ENCODE data around the gene TBC1D22A.
"Not testable (repeated sequence)": the region's sequence is repeated elsewhere in the genome, so short reads cannot be mapped to it uniquely, and the experiment has no call there.

The TBC1D22A gene

DNA sequence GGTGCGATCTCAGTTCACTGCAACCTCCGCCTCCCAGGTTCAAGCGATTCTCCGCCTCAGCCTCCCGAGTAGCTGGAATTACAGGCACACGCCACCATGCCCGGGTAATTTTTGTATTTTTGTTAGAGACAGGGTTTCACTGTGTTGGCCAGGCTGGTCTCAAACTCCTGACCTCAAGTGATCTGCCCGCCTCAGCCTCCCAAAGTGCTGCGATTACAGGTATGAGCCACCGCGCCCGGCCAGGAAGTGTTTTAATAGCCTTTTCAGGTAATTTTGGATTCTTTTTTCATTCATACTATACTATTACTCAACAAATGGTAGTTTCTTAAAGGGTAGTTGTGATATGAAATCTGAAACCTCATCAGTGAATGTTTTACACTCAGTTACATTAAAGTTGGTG lies 216.2 kb downstream of the TBC1D22A start:
- not testable (repeated sequence) for DNase-seq

DNA sequence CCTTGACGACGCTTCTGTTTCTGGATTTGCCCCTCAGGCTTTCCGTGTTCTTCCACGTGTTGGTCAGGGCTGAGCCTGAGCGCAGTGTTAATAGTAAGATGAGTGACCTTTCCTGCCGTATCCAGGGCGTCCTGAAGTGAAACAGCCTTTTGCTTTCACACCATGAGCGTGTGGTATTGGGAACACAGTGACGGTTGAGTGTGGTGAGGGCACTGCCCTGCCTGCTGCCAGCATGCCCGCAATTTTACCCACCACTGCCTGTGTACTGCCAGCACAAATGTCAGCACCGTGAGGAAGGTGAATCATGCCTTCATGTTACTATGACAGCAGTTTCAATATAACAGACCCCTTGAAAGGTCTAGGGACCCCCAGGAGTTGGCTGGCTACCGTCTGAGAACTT lies 217.1 kb downstream of the TBC1D22A start:
- DNase-seq: no peak

DNA sequence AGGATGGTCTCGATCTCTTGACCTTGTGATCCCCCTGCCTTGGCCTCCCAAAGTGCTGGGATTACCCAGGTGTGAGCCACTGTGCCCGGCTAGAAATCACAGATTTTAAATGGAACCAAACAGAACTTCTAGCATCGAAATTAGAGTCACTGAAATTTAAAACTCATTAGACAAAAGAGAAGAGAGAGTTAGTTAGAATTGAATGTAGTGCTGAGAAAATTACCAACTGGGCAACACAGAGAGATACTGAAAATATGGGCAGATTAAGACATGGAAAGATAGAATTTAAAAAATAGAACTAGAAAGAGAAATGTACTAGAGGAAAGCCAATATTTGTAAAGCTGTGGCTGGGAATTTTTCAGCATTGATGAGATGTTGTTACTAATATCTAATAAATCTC lies 217.9 kb downstream of the TBC1D22A start:
- no peak for DNase-seq

DNA sequence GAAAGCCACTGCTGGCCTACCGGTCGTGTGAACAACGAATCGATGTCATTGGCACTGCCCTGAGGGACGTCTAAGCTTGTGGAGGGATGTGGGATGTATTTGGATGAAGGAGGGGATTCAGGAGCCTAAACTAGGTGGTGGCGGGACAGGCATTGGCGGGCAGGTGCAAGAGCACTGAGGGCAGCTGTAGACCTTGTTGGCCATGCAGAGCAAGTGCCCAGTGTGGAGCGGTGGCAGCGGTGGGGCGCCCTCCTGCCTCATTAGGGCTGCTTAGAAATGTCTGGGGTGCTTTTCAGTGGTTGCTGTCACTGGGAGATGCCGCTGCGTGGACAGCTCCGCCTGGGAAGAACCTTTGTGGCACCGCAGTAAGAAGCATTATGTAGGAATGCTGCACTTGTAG lies 220.2 kb downstream of the TBC1D22A start:
- no peak for DNase-seq

DNA sequence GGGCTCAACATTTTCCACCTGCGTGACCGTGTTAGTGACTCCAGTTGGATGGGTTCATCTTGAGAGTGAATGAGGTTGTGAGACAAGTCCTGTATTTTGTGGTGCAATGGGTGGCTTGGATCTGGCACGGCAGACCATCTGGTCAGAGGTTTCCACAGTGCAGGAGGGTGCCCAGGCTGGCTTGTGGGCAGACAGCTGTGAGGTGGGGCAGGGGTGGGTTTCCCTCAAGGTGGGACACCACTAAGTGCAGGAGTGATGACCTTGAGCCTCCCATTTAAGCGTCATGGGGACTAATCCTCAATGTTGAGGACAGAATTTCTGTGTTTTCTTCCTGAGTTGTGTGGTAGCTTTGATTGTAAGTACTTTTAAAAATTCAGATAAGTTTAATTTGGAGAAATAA lies 220.6 kb downstream of the TBC1D22A start:
- DNase-seq: no peak

DNA sequence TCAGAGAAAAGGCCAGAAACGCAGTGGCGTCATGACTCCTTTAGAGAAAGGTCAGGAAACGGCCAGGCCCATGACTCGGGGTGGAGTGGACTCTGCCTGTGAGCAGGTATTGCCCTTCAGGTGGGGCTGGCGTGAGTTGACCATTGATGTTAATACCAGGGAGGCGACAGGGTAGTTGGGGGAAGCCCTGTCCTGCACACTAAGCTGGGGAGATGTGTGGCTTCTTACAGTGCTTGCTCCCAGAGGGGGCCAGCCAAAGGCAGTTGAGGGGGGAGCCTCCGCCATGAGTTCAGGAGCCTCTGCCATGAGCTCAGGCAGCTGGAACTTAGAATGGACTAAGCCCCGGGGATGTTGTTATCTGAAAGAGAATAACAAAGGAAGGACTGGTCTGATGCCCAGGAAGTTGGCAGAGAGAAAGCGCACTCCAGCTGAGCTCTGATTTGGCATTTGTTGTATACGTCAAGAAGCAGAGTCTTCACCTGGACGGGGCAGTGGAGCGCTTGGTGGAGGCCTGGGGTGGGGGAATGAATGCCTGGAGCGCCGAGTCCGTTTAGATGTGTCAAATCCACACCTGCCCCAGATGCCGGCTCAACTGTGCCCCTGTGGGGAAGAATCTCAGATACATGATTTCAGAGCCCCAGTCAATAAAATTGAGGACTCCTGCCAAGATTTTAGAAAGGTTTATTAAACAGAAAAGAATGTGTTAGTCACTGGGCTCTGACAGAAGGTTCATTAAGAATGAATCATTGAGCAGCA lies 222.5 kb downstream of the TBC1D22A start:
- DNase-seq: no peak

DNA sequence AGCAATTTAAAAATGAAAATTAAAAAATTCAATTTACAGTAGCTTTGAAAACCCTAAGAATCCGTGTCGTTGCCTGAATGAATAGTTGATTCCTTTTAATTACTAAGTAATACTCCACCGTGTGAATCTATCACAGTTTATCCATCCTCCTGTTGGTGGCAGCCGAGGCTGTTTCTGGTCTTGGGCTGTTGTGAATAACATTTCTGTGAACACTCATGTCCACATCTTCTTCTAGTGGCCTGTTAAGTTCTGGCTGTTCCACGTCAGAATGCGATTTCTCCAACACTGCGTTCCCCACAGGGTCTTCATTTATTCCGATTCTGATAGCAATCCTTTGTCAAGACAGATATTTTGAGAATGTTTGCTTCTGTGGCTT lies 223.0 kb downstream of the TBC1D22A start:
- no peak for DNase-seq

DNA sequence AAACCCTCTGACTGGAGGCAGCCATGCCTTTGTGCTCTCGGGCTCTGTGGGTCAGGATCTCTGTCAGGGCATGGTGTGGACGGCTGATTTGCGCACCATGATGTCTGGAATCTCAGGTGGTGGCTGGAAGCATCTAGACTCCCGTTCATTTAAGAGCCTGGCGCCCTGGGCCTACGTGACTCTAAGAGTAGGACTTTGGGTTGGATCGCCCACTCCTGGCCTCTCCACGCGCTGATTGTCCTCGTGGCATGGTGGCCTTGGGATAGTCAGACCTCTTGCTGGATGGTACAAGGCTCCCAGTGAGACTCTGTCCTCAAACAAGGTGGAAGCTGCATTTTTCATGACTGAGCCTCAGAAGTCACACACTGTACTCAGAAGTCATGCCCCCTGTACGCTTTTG lies 224.3 kb downstream of the TBC1D22A start:
- DNase-seq: no peak

DNA sequence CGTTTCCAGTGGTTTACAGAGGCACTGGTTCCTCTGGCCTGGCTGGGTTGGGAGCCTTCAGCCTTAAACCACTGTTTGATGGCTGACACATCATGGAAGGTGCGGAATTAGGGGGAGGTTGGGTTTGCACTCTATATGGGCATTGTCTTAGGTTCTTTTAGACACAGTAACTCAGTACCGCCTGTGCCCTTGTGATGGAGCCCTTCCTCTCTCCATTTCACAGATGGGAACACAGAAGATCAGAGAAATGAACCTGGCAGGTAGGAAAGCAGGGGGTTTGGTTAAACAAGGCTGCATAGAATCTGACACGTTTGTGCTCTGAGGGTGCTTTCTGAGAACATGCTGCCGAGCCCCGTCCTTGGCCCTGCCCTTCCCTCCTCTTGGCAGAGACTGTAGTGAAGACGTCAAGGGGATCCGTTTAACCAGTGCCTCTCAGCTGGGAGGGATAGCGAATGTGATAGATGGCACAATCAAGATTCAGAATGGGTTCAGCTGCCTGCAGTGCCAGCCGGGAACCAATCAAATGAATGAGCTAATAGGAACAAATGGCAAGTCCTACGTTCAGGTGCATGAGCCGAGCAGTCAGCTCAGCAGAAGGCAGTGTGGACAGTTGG lies 228.6 kb downstream of the TBC1D22A start:
- DNase-seq: no peak

DNA sequence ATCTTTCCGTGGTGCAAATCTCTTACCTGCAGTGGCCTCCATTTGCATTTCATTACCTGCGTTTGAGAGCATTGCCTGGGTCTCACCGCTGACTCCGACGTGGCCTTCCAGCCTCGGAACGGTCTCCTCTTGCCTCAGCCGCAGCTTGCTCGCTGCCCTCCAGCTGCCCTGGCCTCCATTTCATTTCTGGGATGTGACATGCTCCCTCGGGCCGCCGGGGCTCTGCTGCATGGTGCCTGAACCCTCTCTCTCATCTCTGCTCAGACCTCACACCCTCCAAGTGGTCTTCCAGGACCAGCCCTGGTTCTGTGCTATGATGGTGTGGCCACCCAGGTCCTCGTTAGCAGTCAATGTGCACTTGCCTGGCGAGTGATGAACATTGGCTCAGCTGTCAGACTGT lies 229.2 kb downstream of the TBC1D22A start:
- DNase-seq: peak; percentile 27

DNA sequence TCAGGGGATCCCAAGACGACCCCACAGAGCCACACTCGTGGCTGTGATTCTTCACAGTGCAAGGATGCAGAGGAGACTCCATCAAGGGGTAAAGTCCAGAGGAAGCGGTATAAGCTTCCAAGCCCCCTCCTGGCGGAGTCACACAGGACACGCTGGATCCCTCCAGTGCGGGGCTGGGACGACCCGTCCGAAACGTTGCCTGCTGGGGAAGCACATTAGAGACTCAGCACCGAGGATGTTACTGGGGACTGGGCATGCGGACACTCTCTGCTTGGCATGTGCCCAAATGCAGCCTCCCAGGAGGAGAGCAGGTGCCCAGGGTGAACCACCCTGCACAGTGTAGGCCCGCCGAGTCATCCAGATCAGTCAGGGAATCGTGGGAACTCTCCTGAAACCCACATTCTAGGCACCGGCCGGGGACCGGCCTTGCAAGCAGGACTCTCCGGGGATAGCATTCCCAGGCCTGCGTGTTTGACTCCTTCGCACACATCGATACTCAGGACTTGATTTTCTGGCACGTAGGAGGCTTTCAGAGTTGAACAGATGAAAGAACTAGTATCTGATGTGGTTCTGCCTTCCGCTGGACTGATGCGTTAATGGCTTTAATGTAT lies 229.8 kb downstream of the TBC1D22A start:
- DNase-seq: peak; percentile 49

DNA sequence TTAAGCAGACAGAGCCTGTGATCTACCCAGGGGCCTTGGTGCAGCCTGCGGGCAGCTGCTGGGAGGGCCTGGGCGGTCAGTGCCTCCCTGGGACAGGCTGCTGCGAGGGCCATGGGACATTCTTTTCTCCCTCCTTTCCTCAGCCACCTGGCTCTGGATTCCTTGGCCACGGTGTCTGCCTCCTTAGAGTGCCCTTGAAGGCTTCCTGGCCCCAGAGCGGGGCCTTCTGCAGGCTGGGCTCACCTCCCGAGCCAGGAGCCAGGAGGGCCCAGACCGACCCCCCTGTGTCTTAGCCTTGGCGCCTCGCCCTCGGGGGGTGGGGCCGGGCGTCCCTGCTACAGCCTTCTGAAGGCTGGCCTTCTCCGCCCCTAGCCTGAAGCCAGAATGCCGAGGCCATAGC lies 231.2 kb downstream of the TBC1D22A start:
- DNase-seq: no peak

DNA sequence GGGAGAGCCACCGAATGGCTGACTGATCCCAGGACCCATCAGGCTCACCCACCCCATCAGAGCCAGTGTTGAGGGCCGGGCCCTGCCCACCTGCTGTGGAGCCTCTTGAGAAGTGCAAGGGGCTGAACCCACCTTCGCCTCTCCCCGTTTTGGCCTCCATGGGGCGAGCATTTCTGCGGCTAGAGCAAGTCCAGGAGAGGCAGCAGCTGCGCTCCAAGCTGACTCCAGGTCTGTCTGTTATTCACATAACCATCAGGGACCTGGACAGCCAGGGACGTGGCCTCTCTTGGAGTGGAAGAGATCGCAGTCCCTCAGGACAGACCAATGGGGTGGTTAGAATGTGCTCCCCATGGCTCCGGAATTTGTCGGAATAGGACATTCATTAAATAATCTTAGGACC lies 231.8 kb downstream of the TBC1D22A start:
- DNase-seq: no peak

DNA sequence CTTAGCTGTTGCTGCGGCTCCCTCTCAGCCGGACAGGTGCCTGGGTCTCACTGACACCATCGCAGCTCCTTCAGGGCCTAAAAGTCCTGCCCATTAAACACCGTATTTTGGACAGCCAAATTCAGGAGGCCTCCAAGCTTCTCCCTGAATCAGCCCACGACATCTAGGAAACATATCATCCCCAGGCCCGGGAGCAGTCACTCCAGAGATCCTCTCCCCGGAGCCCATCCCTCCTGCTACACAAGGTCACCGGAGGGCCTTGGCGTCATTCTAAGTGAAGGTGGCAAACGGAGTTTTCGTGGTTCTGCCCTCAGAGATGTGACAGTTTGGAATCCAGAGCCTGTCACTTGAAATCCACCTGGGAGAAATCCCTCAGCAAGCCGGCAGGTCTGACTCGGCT lies 232.5 kb downstream of the TBC1D22A start:
- no peak for DNase-seq

DNA sequence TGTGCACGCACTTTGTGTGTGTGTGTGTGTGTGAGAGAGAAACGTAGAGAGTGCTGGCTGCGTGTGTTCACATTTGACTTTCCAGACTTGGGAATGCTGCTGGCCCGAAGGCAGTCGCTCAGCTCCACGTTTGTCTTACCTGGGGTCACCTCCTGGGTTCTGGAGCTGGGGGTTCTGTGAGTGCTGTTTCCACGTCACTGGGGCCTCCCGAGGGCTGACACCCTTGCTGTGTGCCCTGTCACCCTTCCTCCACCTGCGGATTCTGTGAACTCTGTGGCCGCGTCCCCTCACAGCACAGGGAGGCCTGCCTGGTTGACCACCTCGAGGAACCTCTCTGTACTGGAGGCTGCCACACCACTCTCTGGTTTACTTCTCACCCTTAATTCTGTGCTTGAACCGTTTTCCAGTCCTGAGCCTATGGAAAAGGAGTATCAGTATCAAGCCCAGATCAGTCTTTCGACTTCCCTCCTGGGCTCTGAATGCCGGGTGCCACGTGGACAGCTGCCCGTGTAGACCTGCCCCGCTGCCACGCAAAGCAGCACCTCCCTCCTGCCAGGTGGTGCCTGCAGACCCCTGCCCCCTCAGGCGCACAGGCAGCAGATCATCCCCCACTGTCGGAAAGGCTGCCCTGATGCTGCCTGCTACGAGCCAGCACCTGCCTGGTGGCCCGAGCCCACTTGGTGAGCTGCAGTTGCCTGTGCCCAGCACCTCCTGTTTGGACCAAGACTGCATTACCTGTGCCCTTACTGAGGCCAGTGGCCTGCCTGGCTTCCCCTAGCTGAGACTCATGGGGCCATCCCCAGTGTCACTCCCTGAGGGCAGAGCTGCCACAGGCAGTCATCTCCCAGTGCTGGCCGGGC lies 233.3 kb downstream of the TBC1D22A start:
- DNase-seq: no peak

DNA sequence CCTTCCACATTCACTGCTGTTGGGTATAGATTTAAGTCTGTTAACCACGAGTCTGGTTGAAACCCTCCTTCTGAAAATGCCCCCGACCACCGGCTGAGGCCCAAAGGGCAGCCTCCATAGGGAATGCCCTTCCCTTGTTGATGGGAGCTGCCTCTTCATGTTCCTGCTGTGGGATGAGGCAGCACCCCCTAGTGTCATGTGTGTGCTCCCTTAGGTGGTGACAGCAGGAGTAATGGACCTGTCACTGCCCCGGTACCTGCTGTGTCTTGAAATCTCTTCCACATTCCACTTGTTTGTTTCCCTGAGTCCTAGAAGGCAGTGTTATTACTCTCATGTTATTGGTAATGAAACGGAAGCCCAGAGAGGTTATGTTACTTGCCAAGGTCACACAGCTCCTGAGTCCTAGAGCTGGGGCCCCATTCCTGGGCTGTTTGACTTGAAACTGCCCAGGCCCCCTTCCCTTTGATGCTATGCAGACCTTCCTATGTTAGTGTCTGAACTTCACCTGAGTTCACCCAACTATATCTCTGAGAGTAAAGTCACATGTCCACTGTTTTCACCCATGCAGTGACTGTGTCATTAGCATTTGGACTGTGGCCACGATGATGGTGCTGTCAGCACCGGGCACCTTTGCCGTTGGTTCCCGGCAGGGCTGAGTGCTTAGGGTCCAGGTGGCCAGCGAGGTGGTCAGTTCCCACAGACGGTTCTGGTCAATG lies 234.3 kb downstream of the TBC1D22A start:
- DNase-seq: no peak

DNA sequence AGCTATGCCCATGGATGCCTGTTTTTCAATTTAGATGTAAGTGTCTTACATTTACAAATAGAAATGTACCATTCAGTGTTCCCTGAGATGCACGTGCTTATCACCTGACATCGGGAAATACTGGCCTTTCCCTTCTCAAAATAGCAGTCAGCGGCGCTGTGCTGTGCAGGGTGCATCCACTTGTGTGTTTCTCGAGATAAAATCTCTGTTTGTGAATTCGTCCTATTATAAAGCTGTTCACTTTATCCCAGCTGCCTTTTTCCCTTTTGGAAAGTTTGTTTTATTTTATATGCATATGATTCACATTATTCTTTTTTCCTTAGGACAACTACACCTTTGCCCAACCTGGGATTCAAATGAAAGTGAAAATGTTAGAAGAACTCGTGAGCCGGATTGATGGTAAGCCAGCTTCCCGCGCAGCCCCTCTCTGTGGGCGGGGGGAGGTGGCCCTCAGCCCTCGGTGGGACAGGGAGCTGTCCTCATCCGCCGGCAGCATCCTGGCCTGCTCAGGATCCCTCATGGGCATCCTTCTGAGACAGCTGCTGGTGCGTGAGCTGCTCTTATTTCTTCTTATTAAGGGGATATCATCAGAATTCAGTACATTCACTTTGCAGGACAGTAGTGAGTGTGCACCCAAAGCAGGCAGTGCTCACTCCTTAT lies 235.0 kb downstream of the TBC1D22A start:
- DNase-seq: no peak

DNA sequence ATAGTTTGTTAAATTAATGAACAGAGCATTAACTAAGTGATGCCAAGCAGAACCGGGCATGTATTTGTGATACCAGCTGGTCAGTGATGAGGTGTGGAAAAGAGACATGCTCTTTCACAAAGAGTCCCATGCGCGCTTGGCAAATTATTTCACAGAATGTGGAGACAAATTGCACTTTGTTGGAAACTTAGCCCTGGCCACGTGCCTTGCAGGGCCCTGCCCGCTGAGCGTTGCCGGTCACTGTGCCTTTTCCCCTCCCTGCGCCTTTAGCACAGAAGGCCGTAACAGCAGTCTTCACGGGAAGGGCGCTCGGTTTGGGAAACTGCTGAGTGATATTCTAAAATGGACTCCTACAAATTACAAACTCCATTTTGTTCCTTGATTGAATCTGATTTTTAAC lies 235.9 kb downstream of the TBC1D22A start:
- no peak for DNase-seq

DNA sequence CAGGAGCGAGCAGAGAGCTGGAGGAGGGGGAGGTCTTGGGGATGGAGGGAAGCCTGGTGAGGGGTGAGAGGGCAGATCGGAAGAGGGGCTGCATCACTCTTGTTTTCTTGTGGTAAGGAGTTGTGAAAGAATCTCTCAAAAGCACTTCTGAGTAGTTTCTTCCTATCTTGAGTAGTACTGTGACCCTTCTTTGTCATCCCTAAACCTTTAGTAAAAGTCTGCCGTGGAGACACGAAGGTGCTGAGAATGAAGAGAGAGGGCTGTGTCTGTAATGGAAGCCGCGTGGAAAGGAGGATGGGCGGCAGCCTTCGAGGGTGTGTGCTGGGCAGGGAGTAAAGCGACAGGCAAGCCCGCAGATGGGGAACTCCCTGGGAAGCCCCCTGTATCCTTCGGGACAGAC lies 237.8 kb downstream of the TBC1D22A start:
- DNase-seq: no peak

DNA sequence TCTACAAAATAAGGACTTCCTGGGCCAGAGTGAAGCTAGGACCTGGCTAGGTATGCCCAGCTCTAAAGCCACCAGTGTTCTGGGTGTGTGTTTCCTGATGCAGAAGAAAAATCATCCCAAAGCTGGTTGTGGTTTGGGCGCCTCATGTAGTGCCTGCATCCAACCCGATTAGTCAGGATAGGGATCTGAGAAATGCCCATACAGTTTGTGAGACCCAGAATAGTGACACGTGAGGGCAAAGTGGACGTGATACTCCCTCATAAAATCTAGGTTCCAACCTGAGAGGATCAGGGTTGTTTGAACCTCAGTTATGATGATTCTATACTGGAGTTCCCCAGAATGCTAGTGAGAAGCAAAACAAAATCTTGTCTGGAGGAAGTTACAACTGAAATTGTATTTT lies 238.4 kb downstream of the TBC1D22A start:
- DNase-seq: no peak

DNA sequence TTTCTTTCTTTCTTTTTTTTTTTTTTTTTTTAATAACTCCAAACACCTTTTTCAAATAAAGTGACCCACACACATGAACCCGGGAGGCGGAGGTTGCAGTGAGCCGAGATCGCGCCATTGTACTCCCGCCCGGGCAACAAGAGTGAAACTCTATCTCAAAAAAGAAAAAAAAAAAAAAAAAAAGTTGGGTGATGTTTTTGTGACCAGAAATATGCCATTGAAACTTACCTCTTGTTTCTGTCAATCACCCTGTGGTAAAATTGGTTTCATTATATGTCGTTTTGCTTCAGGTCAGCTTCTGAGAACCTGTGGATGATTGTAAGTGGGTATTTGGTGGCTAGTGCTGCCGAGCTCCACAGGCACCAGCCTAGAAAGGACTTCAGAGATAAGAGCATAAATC lies 238.8 kb downstream of the TBC1D22A start:
- DNase-seq: no peak

DNA sequence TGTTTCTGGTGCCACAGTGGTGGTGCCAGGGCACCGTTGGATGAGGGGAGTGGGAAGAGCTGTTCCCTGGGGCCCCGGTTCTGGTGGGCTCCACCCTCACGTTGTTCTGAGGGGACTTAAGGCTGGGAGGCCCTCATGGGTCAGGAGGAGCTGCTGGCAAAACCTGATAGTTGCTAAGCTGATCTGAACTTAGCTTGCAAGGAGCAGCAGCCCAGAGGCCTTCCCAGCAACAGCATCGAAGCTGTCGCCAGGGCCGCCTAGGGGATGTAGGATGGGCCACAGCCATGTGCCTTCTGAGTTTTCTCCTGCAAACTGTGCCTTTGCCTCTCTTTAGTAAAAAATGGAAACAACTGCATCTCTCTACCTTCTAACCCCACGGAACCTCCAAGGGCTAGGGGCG lies 240.2 kb downstream of the TBC1D22A start:
- DNase-seq: no peak
